ENCODE measurements around the gene TRMT13.

DNA sequence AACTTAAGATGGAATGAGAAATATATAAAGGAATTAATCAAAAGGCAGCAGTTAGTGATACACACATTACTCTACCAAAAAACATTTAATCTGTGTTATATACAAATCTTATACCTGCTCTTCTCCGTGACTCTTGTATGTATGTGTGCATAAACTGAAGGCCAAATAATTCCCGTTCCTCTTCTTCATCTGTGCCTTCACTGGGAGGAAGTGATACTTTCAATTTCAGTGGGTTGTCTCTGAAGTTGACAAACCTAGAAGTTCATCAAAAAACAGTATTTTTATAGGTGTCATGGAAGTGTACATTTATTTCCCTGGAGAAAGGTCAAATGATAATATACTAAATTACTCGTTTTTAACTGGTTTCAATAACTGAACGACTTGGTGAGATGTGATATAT, 19.3 kb downstream of the TRMT13 start:
- TF ChIP-seq EZH2 (IDR thresholded peaks at IDR 0.05) (no peak), POLR2AphosphoS5 (IDR thresholded peaks at IDR 0.05; ENCODE audit: borderline replicate concordance, low read depth, low read length) (no peak), FOXP2 (optimal IDR thresholded peaks at IDR 0.05; ENCODE audit: control extremely low read depth, extremely low read length, insufficient read depth) (no peak)
